ENCODE measurements around the gene PCDH10.

- TF ChIP-seq POLR2A (IDR thresholded peaks at IDR 0.05; ENCODE audit: low read length) (no peak), GATA1 (IDR thresholded peaks at IDR 0.05; ENCODE audit: low read depth, low read length) (no peak)
These were observed 11.5 kb upstream of the PCDH10 start for GRCh38 chr4:133137571-133137970.
